ENCODE results near the gene NPAS2.

DNA sequence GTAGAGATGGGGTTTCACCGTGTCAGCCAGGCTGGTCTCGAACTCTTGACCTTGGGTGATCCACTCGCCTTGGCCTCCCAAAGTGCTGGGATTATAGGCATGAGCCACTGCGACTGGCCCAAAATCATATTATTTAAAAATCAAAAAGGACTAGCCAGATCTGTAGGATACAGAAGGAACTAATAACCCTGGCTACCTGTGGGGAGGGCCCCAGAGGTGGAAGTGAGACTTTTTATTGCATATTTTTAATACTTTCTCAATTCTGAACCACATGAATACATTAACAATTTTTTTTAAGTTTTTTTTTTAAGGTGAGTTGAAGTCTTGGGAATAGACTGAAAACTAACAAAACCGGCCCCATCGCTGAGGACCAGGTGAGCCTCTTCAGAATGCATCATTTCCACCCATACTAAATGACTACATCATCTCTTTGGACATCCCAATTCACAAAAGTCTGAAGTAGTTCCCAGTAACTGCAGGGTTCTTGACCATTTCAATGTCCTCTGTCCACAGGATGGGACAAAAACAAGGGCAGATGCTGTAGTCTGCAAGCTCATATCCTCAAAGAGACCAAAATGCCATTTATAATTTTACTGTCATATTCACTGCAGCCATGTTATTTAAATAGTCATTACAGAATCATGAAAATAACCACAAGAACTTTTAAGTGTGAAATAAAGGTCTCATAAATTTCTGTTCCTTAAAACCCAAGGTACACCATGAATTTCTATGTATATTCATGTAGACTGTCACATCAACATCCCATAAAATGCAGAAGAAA, 203.6 kb downstream of the NPAS2 start:
- TF ChIP-seq CTCF (IDR thresholded peaks at IDR 0.05) = no peak
- no peak for TF ChIP-seq EP300 (IDR thresholded peaks at IDR 0.05)
- no peak for TF ChIP-seq POLR2A (IDR thresholded peaks at IDR 0.05)

Data from tibial nerve (tissue), 4 donors.